Activated naive CD4-positive, alpha-beta T cell treated with anti-CD3 and anti-CD28 coated beads, Interleukin-2, amount 10 ng/mL, durations not matched to agents 7 days and 5 days (primary cell): ENCODE results near the gene DIAPH3.

Experiments used
- CTCF ChIA-PET: fragments of 350-600 bp; sonication (Branson Sonifier 250); formaldehyde crosslinking; loops from one replicate; lab custom pipeline; 2021; ENCODE audit warnings: antibody characterized with exemption; lab: Charles Lee
- DNase-seq: peaks from one replicate; pipeline ENCODE4 v3.0.0-alpha.2; 2020
- H3K27ac Mint-ChIP-seq: one replicate; pipeline ENCODE4 v1.8.0; 2021; ENCODE audit warnings: mild to moderate bottlenecking, moderate library complexity, mixed read lengths
- H3K27me3 Mint-ChIP-seq: one replicate; pipeline ENCODE4 v1.8.0; 2021; ENCODE audit warnings: mild to moderate bottlenecking, mixed read lengths
- H3K36me3 Mint-ChIP-seq: one replicate; pipeline ENCODE4 v1.8.0; 2021; ENCODE audit warnings: mixed read lengths
- H3K4me1 Mint-ChIP-seq: one replicate; pipeline ENCODE4 v1.8.0; 2021; ENCODE audit warnings: mixed read lengths
- H3K4me3 Mint-ChIP-seq: one replicate; pipeline ENCODE4 v1.8.0; 2021; ENCODE audit warnings: mild to moderate bottlenecking, moderate library complexity, mixed read lengths
- H3K9me3 Mint-ChIP-seq: one replicate; pipeline ENCODE4 v1.8.0; 2021; ENCODE audit warnings: mixed read lengths

The DIAPH3 gene

GRCh38 chr13:59861676-59862075, 302.1 kb downstream of the DIAPH3 start:
- CTCF ChIA-PET = no interaction called here
- Mint-ChIP-seq H3K27ac (no peak overlapping the region), H3K9me3 (no peaks in the 10 kb centered on the region), H3K4me1 (no peaks in the 10 kb centered on the region), H3K36me3 (peaks cover 9% of the 10 kb centered on the region), H3K27me3 (no peaks in the 10 kb centered on the region), H3K4me3 (no peak overlapping the region)
- DNase-seq = no peak

- Mint-ChIP-seq H3K4me3 (no peak overlapping the region), H3K9me3 (peaks cover under 1% of the 10 kb centered on the region), H3K27ac (no peak overlapping the region), H3K4me1 (no peaks in the 10 kb centered on the region), H3K36me3 (peaks cover 9% of the 10 kb centered on the region), H3K27me3 (no peaks in the 10 kb centered on the region)
- CTCF ChIA-PET = no interaction called here
- DNase-seq = no peak
Observed at GRCh38 chr13:59856281-59856810, 307.4 kb downstream of the DIAPH3 start.

- H3K36me3 Mint-ChIP-seq = peaks cover 3% of the 10 kb centered on the region
- no peak overlapping the region for H3K4me3 Mint-ChIP-seq
- CTCF ChIA-PET = no interaction called here
- no peaks in the 10 kb centered on the region for H3K4me1 Mint-ChIP-seq
- no peak overlapping the region for H3K27ac Mint-ChIP-seq
- H3K27me3 Mint-ChIP-seq = no peaks in the 10 kb centered on the region
- DNase-seq = no peak
- H3K9me3 Mint-ChIP-seq = peaks cover 3% of the 10 kb centered on the region
Observed at GRCh38 chr13:59846845-59847620, 316.7 kb downstream of the DIAPH3 start.

GRCh38 chr13:59843040-59843439, 320.7 kb downstream of the DIAPH3 start:
- no peaks in the 10 kb centered on the region for H3K36me3 Mint-ChIP-seq
- H3K4me1 Mint-ChIP-seq = no peaks in the 10 kb centered on the region
- CTCF ChIA-PET = no interaction called here
- no peak overlapping the region for H3K27ac Mint-ChIP-seq
- no peak for DNase-seq
- H3K9me3 Mint-ChIP-seq = no peaks in the 10 kb centered on the region
- H3K27me3 Mint-ChIP-seq = no peaks in the 10 kb centered on the region
- no peak overlapping the region for H3K4me3 Mint-ChIP-seq

- Mint-ChIP-seq H3K9me3 (no peaks in the 10 kb centered on the region), H3K27ac (no peak overlapping the region), H3K27me3 (no peaks in the 10 kb centered on the region), H3K4me3 (no peak overlapping the region), H3K36me3 (no peaks in the 10 kb centered on the region), H3K4me1 (no peaks in the 10 kb centered on the region)
- CTCF ChIA-PET = no interaction called here
- DNase-seq = no peak
Observed at GRCh38 chr13:59842507-59842906, 321.2 kb downstream of the DIAPH3 start.

GRCh38 chr13:59839186-59839585, 324.5 kb downstream of the DIAPH3 start:
- CTCF ChIA-PET = no interaction called here
- Mint-ChIP-seq H3K27me3 (no peaks in the 10 kb centered on the region), H3K36me3 (no peaks in the 10 kb centered on the region), H3K27ac (no peak overlapping the region), H3K9me3 (no peaks in the 10 kb centered on the region), H3K4me3 (no peak overlapping the region), H3K4me1 (no peaks in the 10 kb centered on the region)
- DNase-seq = no peak

- no peaks in the 10 kb centered on the region for H3K36me3 Mint-ChIP-seq
- CTCF ChIA-PET = no interaction called here
- H3K27ac Mint-ChIP-seq = no peak overlapping the region
- no peaks in the 10 kb centered on the region for H3K4me1 Mint-ChIP-seq
- DNase-seq = no peak
- no peak overlapping the region for H3K4me3 Mint-ChIP-seq
- H3K9me3 Mint-ChIP-seq = no peaks in the 10 kb centered on the region
- H3K27me3 Mint-ChIP-seq = no peaks in the 10 kb centered on the region
Observed at GRCh38 chr13:59837101-59837500, 326.6 kb downstream of the DIAPH3 start.

GRCh38 chr13:59835569-59835968, 328.2 kb downstream of the DIAPH3 start:
- Mint-ChIP-seq H3K4me3 (no peak overlapping the region), H3K27me3 (no peaks in the 10 kb centered on the region), H3K27ac (no peak overlapping the region), H3K4me1 (no peaks in the 10 kb centered on the region), H3K36me3 (no peaks in the 10 kb centered on the region), H3K9me3 (no peaks in the 10 kb centered on the region)
- CTCF ChIA-PET = no interaction called here
- DNase-seq = no peak

- no peak overlapping the region for H3K27ac Mint-ChIP-seq
- H3K4me1 Mint-ChIP-seq = no peaks in the 10 kb centered on the region
- no peaks in the 10 kb centered on the region for H3K36me3 Mint-ChIP-seq
- DNase-seq = no peak
- CTCF ChIA-PET = no interaction called here
- H3K4me3 Mint-ChIP-seq = no peak overlapping the region
- H3K9me3 Mint-ChIP-seq = no peaks in the 10 kb centered on the region
- H3K27me3 Mint-ChIP-seq = no peaks in the 10 kb centered on the region
Observed at GRCh38 chr13:59834801-59835200, 328.9 kb downstream of the DIAPH3 start.

- Mint-ChIP-seq H3K9me3 (no peaks in the 10 kb centered on the region), H3K36me3 (peaks cover 2% of the 10 kb centered on the region), H3K4me1 (no peaks in the 10 kb centered on the region), H3K27ac (no peak overlapping the region), H3K4me3 (no peak overlapping the region), H3K27me3 (no peaks in the 10 kb centered on the region)
- DNase-seq = no peak
- CTCF ChIA-PET = no interaction called here
Observed at GRCh38 chr13:59829690-59830089, 334.0 kb downstream of the DIAPH3 start.

GRCh38 chr13:59823486-59823885, 340.2 kb downstream of the DIAPH3 start:
- no peak for DNase-seq
- CTCF ChIA-PET = no interaction called here
- Mint-ChIP-seq H3K27ac (no peak overlapping the region), H3K36me3 (peaks cover 4% of the 10 kb centered on the region), H3K9me3 (no peaks in the 10 kb centered on the region), H3K4me3 (no peak overlapping the region), H3K4me1 (no peaks in the 10 kb centered on the region), H3K27me3 (no peaks in the 10 kb centered on the region)

- DNase-seq = no peak
- Mint-ChIP-seq H3K27ac (no peak overlapping the region), H3K27me3 (no peaks in the 10 kb centered on the region), H3K36me3 (no peaks in the 10 kb centered on the region), H3K4me1 (no peaks in the 10 kb centered on the region), H3K4me3 (no peak overlapping the region), H3K9me3 (no peaks in the 10 kb centered on the region)
- CTCF ChIA-PET = no interaction called here
Observed at GRCh38 chr13:59809564-59809963, 354.2 kb downstream of the DIAPH3 start.

- DNase-seq = no peak
- H3K27ac Mint-ChIP-seq = no peak overlapping the region
- no peaks in the 10 kb centered on the region for H3K9me3 Mint-ChIP-seq
- no peaks in the 10 kb centered on the region for H3K36me3 Mint-ChIP-seq
- H3K27me3 Mint-ChIP-seq = no peaks in the 10 kb centered on the region
- CTCF ChIA-PET = no interaction called here
- no peak overlapping the region for H3K4me3 Mint-ChIP-seq
- H3K4me1 Mint-ChIP-seq = no peaks in the 10 kb centered on the region
Observed at GRCh38 chr13:59806801-59807200, 356.9 kb downstream of the DIAPH3 start.

- Mint-ChIP-seq H3K36me3 (no peaks in the 10 kb centered on the region), H3K4me3 (no peak overlapping the region), H3K9me3 (no peaks in the 10 kb centered on the region), H3K27ac (no peak overlapping the region), H3K27me3 (no peaks in the 10 kb centered on the region), H3K4me1 (no peaks in the 10 kb centered on the region)
- DNase-seq = no peak
- CTCF ChIA-PET = no interaction called here
Observed at GRCh38 chr13:59801107-59801880, 362.4 kb downstream of the DIAPH3 start.

- Mint-ChIP-seq H3K27ac (no peak overlapping the region), H3K4me3 (no peak overlapping the region), H3K4me1 (no peaks in the 10 kb centered on the region), H3K9me3 (no peaks in the 10 kb centered on the region), H3K27me3 (no peaks in the 10 kb centered on the region), H3K36me3 (no peaks in the 10 kb centered on the region)
- CTCF ChIA-PET = no interaction called here
- no peak for DNase-seq
Observed at GRCh38 chr13:59793107-59793506, 370.6 kb downstream of the DIAPH3 start.
